Colonic mucosa (tissue), 4 donors: ENCODE measurements around the gene APBB2. TPM values are rescaled to one million over a fixed set of nuclear protein-coding genes. Genes with fewer than 3 reads are reported as not detected.

ENCODE experiments used
- DNase-seq: peaks from one replicate; pipeline ENCODE4 v3.0.0-alpha.2; 2020
- H3K27ac ChIP-seq: fragments of 200-600 bp; one replicate; pipeline ENCODE4 v1.8.0; 2021
- H3K27me3 ChIP-seq: fragments of 200-600 bp; one replicate; pipeline ENCODE4 v1.8.0; 2021
- H3K36me3 ChIP-seq: fragments of 200-600 bp; one replicate; pipeline ENCODE4 v1.8.0; 2021
- H3K4me1 ChIP-seq: fragments of 200-600 bp; one replicate; pipeline ENCODE4 v1.8.0; 2021; ENCODE audit warnings: mild to moderate bottlenecking
- H3K4me3 ChIP-seq: fragments of 200-600 bp; one replicate; pipeline ENCODE4 v1.8.0; 2021
- H3K9ac ChIP-seq, 2 donors: one replicate each; pipeline ENCODE4 v1.7.0; 2013; ENCODE audit warnings: control low read depth in 2 of 2, low read depth in 2 of 2, low read length in 2 of 2
- H3K9me3 ChIP-seq: fragments of 200-600 bp; one replicate; pipeline ENCODE4 v1.8.0; 2021
- CTCF ChIP-seq: fragments of 200-600 bp; IDR thresholded peaks from one replicate; pipeline ENCODE4 v1.8.0; 2022; ENCODE audit warnings: antibody characterized with exemption, mild to moderate bottlenecking
- intact Hi-C: fragments of 100-400 bp; cut with DNase I; formaldehyde crosslinking; loops from one replicate; pipeline ENCODE4 v1.14.1; 2022
- total RNA-seq, 2 donors: library from RNA; stranded (reverse); fragmentation: NEBNext Ultra II Directional in 1 of 2; extraction: Animal tissue kit (Norgen Biotek cat#: 25700) in 1 of 2; gene quantifications; one replicate each; pipeline ENCODE4 v1.2.1, GENCODE V29; 2021
- donor health status: healthy.
- donor health status: DM: no; HTN: no; CAD: no.
- donor health status: DM: no; HTN: no; CAD: no.

Gene APBB2
- total RNA-seq, 2 donors from 2014 or later: 22.8 to 27.5 TPM

- TF ChIP-seq CTCF: no peak
- H3K27ac ChIP-seq: no peak overlapping the region
- no peak for DNase-seq
- H3K36me3 ChIP-seq: no peaks in the 10 kb centered on the region
- H3K4me1 ChIP-seq: peaks cover 3% of the 10 kb centered on the region
- H3K9ac ChIP-seq: no peak overlapping the region
- no peaks in the 10 kb centered on the region for H3K9me3 ChIP-seq
- intact Hi-C loops: no loop called here
- H3K4me3 ChIP-seq: no peak overlapping the region
- no peaks in the 10 kb centered on the region for H3K27me3 ChIP-seq
Measured at GRCh38 chr4:41202356-41202755, 12.0 kb downstream of the APBB2 start.

- Histone ChIP-seq H3K36me3 (no peaks in the 10 kb centered on the region), H3K4me1 (peaks cover 3% of the 10 kb centered on the region), H3K9me3 (no peaks in the 10 kb centered on the region), H3K9ac (no peak overlapping the region), H3K4me3 (no peak overlapping the region), H3K27ac (no peak overlapping the region), H3K27me3 (no peaks in the 10 kb centered on the region)
- no peak for TF ChIP-seq CTCF
- no peak for DNase-seq
- intact Hi-C loops: no loop called here
Measured at GRCh38 chr4:41200486-41201017, 13.8 kb downstream of the APBB2 start.

- no peak overlapping the region for H3K4me3 ChIP-seq
- H3K9me3 ChIP-seq: no peaks in the 10 kb centered on the region
- H3K4me1 ChIP-seq: peaks cover 3% of the 10 kb centered on the region
- intact Hi-C loops: no loop called here
- H3K9ac ChIP-seq: no peak overlapping the region
- DNase-seq: no peak
- TF ChIP-seq CTCF: no peak
- H3K27ac ChIP-seq: no peak overlapping the region
- no peaks in the 10 kb centered on the region for H3K36me3 ChIP-seq
- no peaks in the 10 kb centered on the region for H3K27me3 ChIP-seq
Measured at GRCh38 chr4:41199788-41200187, 14.6 kb downstream of the APBB2 start.

GRCh38 chr4:41197996-41198395 is 16.3 kb downstream of the APBB2 start:
- H3K9ac ChIP-seq: no peak overlapping the region
- H3K36me3 ChIP-seq: no peaks in the 10 kb centered on the region
- H3K9me3 ChIP-seq: no peaks in the 10 kb centered on the region
- no peak for TF ChIP-seq CTCF
- no peak for DNase-seq
- intact Hi-C loops: no loop called here
- no peaks in the 10 kb centered on the region for H3K27me3 ChIP-seq
- no peak overlapping the region for H3K4me3 ChIP-seq
- H3K4me1 ChIP-seq: no peaks in the 10 kb centered on the region
- no peak overlapping the region for H3K27ac ChIP-seq

- H3K4me3 ChIP-seq: no peak overlapping the region
- TF ChIP-seq CTCF: no peak
- H3K27ac ChIP-seq: no peak overlapping the region
- no peaks in the 10 kb centered on the region for H3K27me3 ChIP-seq
- DNase-seq: no peak
- H3K4me1 ChIP-seq: no peaks in the 10 kb centered on the region
- H3K36me3 ChIP-seq: no peaks in the 10 kb centered on the region
- H3K9me3 ChIP-seq: no peaks in the 10 kb centered on the region
- intact Hi-C loops: no loop called here
- no peak overlapping the region for H3K9ac ChIP-seq
Measured at GRCh38 chr4:41197495-41197894, 16.8 kb downstream of the APBB2 start.
